ENCODE results near the gene KRTDAP. TPM values are rescaled to one million over a fixed set of nuclear protein-coding genes. Genes with fewer than 3 reads are reported as not detected.

The KRTDAP gene
- total and polyA plus RNA-seq, 2 donors (not counting 3 experiments of a cell fraction or from before 2014, with no cell fraction given), result not detected

DNA sequence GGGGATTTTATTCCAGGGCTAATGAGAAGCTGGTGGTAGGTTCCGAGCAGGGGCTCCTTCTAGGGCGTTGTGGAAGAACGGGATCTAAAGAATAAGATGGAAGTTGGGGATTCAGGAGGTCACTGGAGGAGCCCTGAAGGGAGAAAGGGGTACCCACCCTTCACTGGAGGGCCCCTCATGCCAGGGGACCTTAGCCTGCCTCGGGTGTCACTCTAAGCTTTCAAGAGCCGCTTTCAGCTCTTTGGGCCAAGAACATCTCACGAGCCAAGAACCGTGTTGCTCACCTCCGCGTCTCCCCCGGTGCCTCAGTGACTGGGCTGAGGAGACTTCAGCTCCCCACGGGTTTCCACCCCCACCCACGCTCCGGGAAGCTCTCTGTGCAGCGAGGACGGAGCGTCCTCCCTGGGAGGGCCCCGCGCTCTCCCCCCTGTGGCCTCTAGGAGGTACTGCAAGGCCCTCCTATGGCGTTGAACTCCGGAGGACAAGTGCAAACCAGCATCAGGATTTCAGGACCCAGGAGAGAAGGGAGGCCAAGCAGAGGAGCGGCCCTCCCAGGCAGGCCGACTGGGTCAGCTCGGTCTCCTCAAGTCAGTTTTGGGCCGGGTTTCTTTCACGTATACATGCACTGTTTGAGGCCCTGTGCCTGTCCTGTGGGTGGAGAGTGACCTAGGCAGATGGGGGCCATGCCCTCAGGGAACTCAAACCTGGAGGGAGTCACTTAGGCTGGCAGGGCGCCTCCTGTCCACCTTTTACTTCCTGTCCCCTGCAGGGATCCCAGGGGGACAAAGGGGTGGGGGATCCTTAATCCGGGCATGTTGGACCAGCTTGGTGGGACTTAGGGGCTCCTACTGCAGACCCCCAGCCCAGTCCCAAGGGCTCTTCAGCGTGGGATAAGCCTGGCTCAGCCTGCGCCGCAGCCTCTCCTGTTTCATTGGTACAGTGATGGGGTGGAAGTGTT is 5.1 kb upstream of the KRTDAP start:
- dilution Hi-C loops (cut with MboI; ENCODE audit: extremely low pct_ligation_motif_present, low sequenced_read_pairs) (no loop called here), intact Hi-C loops (cut with micrococcal nuclease) (loop anchor here (1.0 kb wide), 3 partner anchors 143 to 428 kb away; no protein-coding TSS in a partner anchor)
- Histone ChIP-seq H3K4me1 (ENCODE audit: control insufficient read depth, extremely low read depth, insufficient read depth, low read length) (no peaks in the 10 kb centered on the region), H3K27ac (ENCODE audit: insufficient read depth, low read depth, low read length) (no peak overlapping the region), H3K4me3 (replicated peaks in 1 of 3; ENCODE audit: insufficient read depth in 1 of 3, low read depth in 1 of 3, low read length in 3 of 3) (no peak overlapping the region), H3K4me2 (ENCODE audit: insufficient read depth, low read length) (no peak overlapping the region), H4K20me1 (replicated peaks; ENCODE audit: control insufficient read depth, extremely low read depth, insufficient read depth, low read length) (no peaks in the 10 kb centered on the region), H3K36me3 (ENCODE audit: control insufficient read depth in 2 of 2, extremely low read depth in 1 of 2, insufficient read depth in 2 of 2, low read length in 2 of 2) (no peaks in the 10 kb centered on the region), H3K9ac (replicated peaks; ENCODE audit: extremely low read depth, insufficient read depth, low read length) (no peak overlapping the region), H3K9me3 (replicated peaks; ENCODE audit: control insufficient read depth, insufficient read depth, low read length) (no peaks in the 10 kb centered on the region), H3K9me1 (replicated peaks; ENCODE audit: control insufficient read depth, extremely low read depth, insufficient read depth, low read length) (no peaks in the 10 kb centered on the region), H3K79me2 (ENCODE audit: control insufficient read depth, insufficient read depth, low read length) (no peaks in the 10 kb centered on the region), H3K27me3 (ENCODE audit: control insufficient read depth in 2 of 2, insufficient read depth in 2 of 2, low read length in 2 of 2) (no peaks in the 10 kb centered on the region), H2AFZ (ENCODE audit: low read depth, low read length) (no peak overlapping the region)
- CTCF ChIA-PET, result interaction anchor here (0.6 to 2.8 kb wide), 31 partner anchors 9 to 431 kb away, joined by 3 to 118 read pairs (median 4); partner anchors contain the start of genes FFAR1, FFAR3, FXYD7 and USF2
- TF ChIP-seq GATA2 (IDR thresholded peaks at IDR 0.05; ENCODE audit: insufficient read depth, insufficient read length, low read depth, low read length) (no peak), POLR2AphosphoS5 (IDR thresholded peaks at IDR 0.05; ENCODE audit: insufficient read depth, low read depth, low read length) (no peak), EZH2 (IDR thresholded peaks at IDR 0.05; ENCODE audit: borderline replicate concordance, low read depth, low read length, severe bottlenecking) (no peak), FOS (IDR thresholded peaks at IDR 0.05; ENCODE audit: borderline replicate concordance, insufficient read depth, low read length) (no peak), MYC (IDR thresholded peaks at IDR 0.05; ENCODE audit: low read depth, low read length) (no peak), JUN (IDR thresholded peaks at IDR 0.05; ENCODE audit: borderline replicate concordance, insufficient read depth, insufficient read length, low read depth) (no peak), POLR2A (IDR thresholded peaks at IDR 0.05; ENCODE audit: low read depth, low read length) (no peak)
- TF ChIP-seq, protein P1, sequence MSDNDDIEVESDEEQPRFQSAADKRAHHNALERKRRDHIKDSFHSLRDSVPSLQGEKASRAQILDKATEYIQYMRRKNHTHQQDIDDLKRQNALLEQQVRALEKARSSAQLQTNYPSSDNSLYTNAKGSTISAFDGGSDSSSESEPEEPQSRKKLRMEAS (IDR thresholded peaks at IDR 0.05; ENCODE audit: insufficient read depth, insufficient read length), result no peak
- TF ChIP-seq, protein P2, sequence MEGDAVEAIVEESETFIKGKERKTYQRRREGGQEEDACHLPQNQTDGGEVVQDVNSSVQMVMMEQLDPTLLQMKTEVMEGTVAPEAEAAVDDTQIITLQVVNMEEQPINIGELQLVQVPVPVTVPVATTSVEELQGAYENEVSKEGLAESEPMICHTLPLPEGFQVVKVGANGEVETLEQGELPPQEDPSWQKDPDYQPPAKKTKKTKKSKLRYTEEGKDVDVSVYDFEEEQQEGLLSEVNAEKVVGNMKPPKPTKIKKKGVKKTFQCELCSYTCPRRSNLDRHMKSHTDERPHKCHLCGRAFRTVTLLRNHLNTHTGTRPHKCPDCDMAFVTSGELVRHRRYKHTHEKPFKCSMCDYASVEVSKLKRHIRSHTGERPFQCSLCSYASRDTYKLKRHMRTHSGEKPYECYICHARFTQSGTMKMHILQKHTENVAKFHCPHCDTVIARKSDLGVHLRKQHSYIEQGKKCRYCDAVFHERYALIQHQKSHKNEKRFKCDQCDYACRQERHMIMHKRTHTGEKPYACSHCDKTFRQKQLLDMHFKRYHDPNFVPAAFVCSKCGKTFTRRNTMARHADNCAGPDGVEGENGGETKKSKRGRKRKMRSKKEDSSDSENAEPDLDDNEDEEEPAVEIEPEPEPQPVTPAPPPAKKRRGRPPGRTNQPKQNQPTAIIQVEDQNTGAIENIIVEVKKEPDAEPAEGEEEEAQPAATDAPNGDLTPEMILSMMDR (IDR thresholded peaks at IDR 0.05; ENCODE audit: extremely low read depth in 1 of 2, insufficient read depth in 1 of 2, low read depth in 1 of 2, low read length in 2 of 2), result peak; percentile 82 to 98
- FAIRE-seq (peak; percentile 56), DNase-seq (ENCODE audit: low read depth, low spot score) (peak; percentile 44)
- no TSS peak for BruUV-seq (replicated peaks)
- POLR2A ChIA-PET, result no interaction called here
